ENCODE measurements around the gene TMEM196.

The TMEM196 gene

DNA sequence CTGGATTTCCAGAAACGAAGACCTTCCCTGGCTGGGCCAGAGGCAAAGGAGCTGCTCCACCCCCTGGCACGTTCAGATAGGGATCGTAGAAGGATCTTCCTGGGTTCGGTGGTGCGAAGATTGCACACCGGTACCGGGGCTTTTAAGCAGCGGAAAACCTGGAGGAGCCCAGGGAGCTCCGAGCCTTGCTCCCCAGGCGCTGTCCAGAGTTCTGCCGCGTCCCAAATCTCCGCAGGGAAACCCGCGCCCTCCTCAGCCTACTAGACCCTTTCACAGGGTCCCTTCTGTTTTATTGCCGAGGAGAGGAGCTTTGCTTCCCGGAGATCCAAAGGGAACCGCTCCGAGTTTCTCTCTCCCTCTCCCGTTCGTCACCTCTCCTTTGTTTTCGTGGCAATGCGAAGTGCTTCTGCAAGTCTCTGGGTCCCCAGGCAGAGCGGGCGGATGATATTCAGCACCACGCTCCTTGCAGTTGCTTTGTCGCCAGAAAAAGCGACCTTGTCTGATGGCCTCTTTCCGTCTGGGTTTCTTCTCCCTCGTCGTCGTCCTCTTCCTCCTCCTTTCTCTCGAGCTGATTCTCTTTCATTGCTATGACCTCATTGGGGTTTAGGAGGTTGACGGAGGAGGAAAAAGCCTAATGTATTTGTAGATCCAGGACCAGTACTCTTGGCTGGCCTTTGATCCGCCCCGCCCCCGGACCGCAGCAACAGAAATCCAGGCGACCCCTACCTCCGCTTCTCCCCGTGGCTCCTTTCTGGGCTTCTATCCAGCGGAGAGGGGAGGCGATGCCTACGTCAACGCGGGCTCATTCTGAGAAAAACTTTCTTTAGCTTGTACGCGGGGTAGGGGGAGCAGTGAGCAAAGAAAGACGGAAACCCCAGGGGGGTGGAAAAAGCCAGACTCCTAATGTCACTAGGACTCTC, at the start of gene TMEM196:
TSS of gene TMEM196 (minus strand) at position 777 of the 920 bp plus-strand sequence. CDS start 921 bp downstream, outside the sequence.
- peak; percentile 25 for DNase-seq (ENCODE audit: low read depth)

DNA sequence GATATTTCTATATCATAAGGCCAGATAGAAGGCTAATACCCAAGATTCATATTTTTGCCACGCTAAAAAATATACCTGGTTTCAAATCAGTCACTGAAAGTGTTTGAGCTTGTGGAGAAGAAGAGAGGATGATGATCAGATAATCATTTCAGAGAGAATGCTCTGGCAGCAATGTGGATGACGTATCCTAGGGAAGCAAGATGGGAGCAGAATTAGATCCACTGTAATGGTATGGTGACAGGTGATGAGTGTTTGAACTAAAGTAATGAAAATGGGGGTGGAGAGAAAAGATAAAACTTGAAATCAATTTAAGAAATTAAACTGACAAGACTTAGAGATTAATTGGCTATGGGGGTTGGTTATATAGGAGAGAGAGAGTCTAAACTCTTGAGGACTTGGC, 42.7 kb upstream of the TMEM196 start:
- no peak for DNase-seq (ENCODE audit: low read depth)

DNA sequence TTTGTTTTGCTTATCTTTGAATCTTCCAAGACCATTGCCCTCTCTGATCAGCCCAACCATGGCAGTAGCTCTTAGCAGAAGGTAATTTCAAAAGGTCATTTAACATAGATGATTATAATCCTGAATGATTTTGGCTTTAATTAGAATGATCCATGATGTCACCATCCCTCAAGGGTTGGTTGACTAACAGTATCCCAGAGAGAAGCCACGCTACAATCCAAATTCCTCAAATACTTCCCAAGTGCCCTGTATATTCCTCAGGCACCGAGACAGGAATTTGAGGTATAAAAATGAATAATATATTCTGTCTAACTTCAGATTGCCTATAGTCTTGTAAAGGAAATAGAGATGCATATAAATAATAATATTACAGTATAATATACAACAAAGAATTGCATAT, 42.1 kb upstream of the TMEM196 start:
- no peak for DNase-seq (ENCODE audit: low read depth)

DNA sequence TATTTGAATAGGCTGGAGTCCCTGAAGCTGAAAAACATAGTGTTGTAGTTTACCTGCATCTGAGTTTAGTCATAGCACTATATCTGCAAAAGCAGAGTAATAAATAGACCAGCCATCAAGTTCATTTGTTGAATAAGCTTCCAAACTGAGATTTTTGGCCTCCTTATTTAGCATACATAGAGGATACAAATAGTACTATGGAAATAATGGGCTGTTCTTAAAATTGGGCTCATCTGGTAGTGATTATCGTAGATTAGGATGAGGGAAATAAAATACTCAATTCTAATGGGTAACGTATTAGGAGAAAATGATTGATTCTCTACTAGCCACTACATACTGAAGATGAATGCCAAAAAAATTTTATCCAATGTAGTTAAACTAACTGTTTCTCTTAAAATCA, 41.4 kb upstream of the TMEM196 start:
- DNase-seq (ENCODE audit: low read depth), result no peak

DNA sequence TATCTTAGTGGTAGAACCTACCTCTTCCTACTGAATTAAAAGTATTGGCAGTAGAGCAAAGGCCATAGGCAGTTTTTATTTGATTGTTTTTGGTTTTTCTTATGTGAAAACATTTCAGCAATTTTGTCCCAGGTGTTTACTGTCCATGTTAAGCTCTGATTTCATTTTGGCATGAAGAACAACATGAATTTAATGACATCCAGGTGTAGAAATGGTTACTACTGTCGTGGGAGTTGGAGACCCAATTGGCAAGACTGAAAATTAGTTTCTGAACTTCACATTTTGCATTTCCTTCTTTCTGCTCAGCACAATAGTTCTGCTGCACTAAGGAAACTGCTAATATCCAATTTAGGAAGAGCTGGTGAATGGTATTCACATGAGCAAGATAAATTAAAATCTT, 38.0 kb upstream of the TMEM196 start:
- no peak for DNase-seq (ENCODE audit: low read depth)

DNA sequence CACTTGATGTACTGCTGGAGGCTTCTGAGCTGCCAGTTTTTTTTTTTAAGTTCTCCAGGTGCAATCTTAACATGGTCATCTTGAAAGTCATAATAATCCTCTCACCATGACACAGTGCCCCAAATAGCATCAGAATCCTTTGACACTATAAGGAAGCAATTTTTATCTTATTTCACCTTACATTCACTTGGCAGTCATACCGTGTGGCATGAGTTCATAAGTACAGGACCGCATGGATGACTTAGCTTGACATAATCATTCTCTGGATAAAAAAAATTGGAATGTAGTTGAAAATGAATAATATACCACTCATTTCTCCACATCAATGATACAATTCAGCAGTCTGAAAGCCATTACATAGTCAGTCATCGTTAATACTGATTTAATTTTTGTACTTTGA, 25.6 kb upstream of the TMEM196 start:
- DNase-seq (ENCODE audit: low read depth), result no peak

DNA sequence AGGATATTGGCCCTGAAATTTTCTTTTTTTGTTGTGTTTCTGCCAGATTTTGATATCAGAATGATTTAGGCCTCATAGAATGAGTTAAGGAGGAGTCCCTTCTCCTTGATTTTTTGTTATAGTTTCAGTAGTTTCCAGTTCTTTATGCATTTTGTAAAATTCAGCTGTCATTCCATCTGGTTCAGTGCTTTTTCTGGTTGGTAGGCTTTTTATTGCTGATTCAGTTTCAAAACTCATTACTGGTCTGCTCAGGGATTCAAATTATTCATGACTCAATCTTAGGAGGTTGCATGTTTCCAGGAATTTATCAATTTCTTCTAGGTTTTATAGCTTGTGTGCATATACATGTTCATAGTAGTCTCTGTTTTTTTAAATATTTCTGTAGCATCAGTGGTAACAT, 10.1 kb upstream of the TMEM196 start:
- DNase-seq (ENCODE audit: low read depth), result no peak

DNA sequence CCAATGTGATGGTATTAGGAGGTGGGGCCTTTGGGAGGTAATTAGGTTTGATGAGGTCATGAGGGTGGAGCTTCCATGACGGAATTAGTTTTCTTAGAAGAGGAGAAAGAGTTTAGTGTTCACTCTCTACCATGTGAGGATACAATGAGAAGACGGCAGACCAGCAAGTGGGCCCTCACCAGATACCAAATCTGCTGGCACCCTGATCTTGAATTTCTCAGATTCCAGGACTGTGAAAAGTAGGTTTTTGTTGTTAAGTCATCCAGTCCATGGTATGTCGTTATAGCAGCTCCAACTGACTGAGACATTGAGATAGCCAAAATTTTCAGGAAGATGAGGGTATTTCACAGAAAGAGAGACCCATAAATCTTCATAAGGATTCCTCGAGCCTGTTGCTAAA, 3.6 kb upstream of the TMEM196 start:
- DNase-seq (ENCODE audit: low read depth), result no peak

DNA sequence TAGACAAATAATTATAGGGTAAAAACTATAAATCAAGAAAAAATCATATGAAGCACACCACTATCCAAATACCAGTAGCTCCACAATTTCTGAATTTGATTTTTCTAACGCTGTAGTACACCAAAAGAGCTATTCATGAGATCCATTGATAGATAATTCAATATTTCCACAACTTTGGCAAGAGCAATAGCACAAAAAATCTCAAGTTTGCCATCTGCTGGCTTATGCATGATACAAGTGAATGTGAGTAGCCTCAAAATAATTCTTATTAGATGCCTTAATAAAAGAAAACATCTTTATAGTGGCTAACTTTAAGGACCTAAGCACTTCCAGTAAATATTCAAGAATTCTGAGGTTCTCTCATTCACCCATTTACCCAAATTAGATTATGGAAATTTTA, 2.2 kb upstream of the TMEM196 start:
- DNase-seq (ENCODE audit: low read depth), result no peak

DNA sequence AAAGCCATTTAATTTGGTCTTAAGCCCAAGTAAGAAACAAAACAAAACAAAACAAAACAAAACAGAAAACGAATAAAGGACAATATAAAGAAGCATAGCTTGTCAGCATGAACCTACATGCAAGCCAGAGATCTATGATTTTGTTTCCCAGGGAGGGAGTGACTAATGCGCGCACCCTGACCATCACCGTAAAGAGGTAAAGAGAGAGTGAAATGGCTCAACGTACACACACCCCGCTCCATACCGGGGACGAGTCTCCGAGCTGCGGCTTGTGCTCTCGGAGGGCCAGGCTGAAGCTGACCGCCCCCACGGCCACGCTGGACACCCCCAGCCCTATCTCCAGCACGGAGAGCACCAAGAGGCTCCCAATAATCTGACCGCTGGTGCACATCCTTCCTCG, 1.1 kb downstream of the TMEM196 start:
- DNase-seq (ENCODE audit: low read depth), result no peak

DNA sequence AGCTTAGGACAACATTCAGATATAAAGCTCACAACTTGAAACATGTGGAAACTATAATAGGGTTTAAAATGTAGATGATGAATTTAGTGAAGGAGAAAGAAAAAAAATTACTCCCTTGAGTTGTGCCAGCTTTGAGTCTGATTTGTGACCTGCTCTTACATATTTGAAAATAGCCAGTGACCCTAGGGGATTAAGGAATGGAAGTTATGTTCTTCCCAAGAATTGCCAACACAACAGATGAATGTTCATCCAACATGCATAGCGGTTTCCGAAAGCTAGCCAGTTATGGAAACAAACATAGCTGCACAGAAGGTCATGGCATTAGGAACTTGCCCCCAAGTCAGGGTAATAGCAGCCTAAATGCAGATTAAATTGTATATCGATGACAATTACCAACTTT, 10.8 kb downstream of the TMEM196 start:
- peak; percentile 8 for DNase-seq (ENCODE audit: low read depth)

DNA sequence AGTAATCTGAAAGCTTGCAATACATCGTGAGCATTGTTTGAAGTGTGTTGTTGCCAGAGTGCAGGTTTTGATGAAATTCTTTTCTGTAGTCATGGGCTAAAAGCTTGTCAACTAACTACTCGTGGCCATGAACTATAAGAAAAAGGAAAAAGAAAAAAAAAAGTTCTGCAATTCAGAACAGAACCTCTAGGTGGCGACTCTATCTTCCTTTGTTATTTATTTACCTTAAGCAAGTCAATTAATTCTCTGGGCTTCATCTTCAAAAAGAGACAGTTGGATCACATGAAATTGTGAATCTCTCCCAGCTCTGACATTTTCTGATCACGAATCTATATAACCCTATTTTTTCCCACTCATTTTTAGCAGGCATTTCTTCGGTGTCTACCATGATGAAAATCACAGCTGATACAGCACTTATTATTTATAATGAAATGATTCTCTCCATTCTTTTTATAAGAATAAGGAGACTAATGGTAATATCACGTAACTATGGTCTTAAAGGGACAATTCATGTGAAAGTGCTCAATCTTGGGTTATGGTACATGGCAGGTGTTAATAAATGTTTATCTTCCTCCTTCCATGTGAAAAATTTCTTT, 18.8 kb downstream of the TMEM196 start:
- DNase-seq (ENCODE audit: low read depth), result peak; percentile 37

DNA sequence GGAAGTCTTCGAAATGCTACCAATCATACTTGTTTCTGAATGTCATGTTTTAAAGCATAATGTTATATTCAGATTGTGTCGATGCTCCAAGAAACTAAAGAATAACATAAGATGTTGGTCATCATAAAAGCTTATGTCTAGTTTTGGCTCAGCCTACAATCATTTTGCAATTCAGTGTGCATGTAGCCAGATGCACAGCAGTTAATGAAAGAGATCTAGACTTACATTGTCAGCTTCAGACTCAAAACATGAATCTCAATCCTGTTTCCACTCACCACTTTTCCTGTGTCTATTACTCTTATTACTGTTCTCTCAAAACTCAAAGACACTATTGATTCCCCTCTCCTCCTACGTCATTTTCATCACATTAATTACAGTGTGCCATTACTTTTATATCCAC, 21.4 kb downstream of the TMEM196 start:
- no peak for DNase-seq (ENCODE audit: low read depth)

DNA sequence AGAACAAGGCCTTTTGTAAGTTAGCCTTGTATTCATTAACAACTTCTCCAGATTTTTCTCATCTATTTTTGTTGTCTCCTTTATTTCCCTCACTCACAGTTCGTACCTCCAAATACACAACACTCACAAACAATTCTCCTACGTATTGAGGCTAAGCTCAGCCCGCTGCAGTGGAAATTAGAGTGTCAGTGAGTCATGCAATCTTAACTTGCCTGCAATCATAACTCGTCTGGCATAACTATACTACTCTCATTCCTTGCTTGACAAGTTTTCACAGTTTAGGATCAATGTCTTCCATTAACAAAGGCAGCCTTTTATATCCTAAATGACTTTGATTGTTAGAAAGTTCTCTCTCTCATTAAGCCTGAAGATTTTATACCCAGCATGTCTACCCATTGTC, 23.8 kb downstream of the TMEM196 start:
- peak; percentile 37 for DNase-seq (ENCODE audit: low read depth)

DNA sequence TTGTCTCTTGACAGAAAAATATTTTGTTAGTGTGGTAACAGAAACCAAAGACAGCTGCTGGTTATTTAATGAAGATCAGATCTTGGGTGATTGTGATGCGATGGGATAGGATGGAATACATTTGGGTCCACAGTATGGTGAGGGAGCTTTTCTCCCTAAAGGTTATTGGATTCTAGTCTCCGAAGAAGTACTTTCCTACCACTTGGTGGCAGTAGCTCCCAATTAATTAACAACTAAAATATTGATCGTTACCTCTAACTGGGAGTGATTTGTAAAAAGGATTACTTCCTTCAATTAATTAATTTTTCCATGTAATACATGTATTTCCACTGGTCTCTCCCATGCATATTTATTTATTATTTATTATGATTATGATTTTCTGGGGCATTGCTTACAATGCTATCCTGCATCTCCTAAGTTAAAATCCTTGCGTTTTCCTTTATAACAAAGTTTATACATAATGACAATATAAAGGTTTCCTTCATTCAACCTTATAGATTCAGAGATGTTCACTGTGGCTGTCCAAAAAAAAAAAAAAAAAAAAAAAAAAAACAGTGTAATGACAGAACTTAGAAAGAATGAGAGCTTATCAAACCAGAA, 25.6 kb downstream of the TMEM196 start:
- peak; percentile 9 for DNase-seq (ENCODE audit: low read depth)

DNA sequence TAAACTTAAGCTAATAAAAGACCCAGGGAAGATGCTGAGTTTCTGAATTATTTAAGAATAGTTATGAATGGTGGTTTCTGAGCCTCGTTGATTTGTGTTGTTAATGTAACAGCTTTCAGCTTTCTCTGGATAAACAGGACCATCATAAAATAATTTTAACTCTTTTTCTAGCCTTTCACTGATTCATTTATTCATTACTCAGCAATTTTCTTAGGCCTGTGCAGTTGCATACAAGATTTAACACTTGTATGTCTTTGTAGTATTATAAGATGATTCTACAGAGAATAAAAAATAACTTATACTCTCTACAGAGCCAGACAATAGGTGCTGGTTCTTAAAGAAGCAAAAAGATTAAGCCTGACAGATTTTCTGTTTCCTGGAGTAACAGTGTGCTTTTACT, 29.3 kb downstream of the TMEM196 start:
- DNase-seq (ENCODE audit: low read depth), result no peak

DNA sequence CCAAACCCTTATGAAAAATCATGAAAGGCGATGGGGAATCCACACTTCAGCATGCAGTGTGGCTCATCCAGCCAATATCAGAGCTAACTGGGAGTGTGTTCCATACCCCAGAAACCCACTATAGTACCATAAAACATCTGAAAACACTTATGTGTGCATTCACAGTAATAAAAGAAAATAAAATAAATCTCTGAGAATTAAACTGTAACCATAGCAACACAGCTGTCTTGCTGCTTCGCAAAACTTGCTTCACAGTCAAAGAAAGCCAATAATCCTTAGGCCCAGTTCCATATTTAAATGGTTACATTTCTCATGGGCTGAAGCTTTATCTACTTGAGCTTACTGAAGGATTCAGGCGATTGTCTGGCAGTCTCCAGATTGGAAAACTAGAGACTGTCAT, 44.7 kb downstream of the TMEM196 start:
- DNase-seq (ENCODE audit: low read depth), result no peak

DNA sequence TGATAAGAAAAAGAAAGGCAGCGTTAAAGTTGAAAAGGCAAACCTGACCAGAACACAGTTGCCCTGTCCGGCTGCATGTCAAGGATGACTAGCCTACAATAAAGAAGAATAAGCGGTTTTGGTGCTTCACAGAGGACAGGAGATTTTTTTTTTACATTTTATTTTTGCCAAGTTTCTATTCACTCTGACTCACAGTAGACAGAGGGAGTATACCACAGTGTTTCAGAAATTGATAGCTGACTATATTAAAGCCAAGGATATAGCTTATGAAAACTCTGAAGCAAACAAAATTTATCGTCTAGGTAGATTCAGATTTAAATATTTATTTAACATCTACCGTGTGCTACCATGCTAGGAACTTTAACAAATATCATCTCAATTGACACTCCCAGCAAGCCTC, 47.6 kb downstream of the TMEM196 start:
- no peak for DNase-seq (ENCODE audit: low read depth)

DNA sequence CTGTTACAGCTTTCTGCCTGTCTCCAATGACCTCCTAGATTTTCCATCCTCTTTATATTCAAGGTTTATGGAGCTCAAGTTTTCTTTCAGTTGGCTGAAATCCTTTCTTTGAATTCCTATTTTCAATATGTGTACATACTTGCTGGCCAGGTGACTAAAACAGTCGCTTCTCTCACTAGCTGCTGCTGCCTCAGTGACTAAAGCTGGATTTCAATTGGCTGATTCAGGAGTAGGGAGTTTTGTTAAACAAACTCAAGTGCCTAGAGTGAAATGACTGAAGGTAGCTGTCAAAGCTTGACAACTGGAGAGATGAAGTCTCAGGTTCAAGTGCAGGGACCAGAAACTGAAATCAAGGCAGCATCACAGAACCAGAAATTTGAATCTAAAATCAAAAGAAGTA, 57.9 kb downstream of the TMEM196 start:
- no peak for DNase-seq (ENCODE audit: low read depth)

DNA sequence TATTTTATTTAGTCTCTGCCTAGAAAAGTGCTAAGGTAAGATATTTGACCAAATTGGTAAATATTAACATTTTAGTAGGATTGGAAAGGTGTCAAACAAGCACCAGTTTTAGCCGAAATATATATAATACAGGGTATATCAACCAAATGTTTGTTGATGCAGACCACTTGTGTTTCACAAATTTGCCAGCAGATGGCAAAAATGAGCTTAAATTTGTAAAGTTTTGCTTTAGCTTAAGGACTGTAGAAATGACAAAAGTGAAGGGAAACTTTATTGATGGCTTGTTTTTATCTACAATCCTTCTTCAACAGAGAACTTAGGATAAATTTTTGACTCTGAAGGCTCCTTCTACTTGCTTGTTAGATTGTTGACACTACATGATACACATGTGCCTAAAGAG, 59.7 kb downstream of the TMEM196 start:
- peak; percentile 45 for DNase-seq (ENCODE audit: low read depth)

DNA sequence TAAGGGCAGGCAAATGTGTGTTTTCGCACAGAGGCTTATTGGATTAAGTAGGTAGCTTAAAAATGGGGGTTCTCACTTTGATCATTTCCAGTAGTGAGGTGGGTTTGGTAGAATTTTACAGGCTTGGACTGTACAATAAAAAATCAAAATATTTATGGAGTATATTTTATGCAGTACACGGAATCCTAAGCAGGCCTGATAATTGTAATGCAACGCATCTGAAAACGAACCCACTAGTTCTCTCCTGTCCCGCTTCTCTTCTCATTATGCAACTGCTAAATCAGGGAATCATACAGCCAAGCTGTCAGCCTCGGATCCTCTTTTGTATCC, 64.2 kb downstream of the TMEM196 start:
- no peak for DNase-seq (ENCODE audit: low read depth)

DNA sequence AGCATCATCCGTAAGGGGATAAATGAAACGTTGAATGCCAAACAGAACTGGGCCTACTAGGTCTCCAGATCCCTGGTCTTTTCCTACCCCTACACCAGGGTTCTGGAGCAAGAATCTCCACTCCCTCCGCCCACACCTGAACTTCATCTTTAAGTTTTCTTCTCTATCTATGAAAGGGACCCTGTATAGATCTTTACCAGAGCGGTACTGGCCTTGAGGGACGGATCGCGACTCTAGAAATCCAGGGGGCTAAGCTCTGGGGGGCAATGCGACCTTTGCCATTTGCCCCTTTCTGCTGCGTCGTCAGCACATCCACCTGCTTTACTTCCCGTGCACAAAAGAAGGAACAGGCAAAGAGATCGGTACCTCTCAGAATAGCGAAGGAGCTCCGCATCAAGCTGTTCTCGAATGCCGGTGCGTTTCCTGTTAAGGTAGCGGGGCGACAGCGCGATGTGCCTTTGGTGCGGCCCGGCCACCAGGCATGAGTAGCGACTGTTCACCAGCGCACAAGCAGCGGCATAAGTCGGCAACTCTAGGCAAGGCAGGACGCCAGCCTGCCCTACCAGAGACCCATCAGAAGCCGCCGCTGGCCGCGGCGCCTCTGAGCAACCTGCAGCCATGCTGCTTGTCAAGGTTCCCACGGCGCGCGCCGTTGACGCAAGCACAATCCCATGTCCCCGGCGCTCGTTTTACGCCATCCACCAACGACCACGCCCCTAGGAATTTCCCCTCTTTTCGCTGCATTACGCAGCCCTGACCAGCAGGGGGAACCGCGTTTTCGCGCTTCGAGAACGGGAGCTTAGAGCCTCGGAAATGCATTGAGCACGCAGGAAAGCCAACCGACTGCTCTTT, 64.8 kb downstream of the TMEM196 start, which contains the start of gene POLR1F:
TSS of gene POLR1F (minus strand) at position 641 of the 852 bp plus-strand sequence. CDS start at position 620, 21 bp downstream.
- peak; percentile 91 for DNase-seq (ENCODE audit: low read depth)
